Spinal cord (tissue), 10 donors: ENCODE data around the gene DDX50. TPM values are rescaled to one million over a fixed set of nuclear protein-coding genes. Genes with fewer than 3 reads are reported as not detected.
A peak's percentile ranks its signal among the peaks of the same experiment; 100 is the strongest.
"Not testable (repeated sequence)": the region's sequence is repeated elsewhere in the genome, so short reads cannot be mapped to it uniquely, and the experiment has no call there.

Source experiments
- DNase-seq, 6 donors: peaks; one replicate each; pipeline versions ENCODE4 v3.0.0 to v3.0.0-alpha.2; 2013 to 2015; ENCODE audit warnings: low spot score in 6 of 6, low read depth in 4 of 6
- H3K27ac ChIP-seq: one replicate; pipeline ENCODE4 v1.5.1; 2013; ENCODE audit warnings: low read depth, low read length, control low read depth
- H3K27me3 ChIP-seq: one replicate; pipeline ENCODE4 v1.6.1; 2013; ENCODE audit warnings: low read length; ENCODE audit not compliant: control insufficient read depth, insufficient read depth
- H3K36me3 ChIP-seq: one replicate; pipeline ENCODE4 v1.6.1; 2013; ENCODE audit warnings: low read length; ENCODE audit not compliant: control insufficient read depth, insufficient read depth
- H3K4me1 ChIP-seq: one replicate; pipeline ENCODE4 v1.6.1; 2013; ENCODE audit warnings: low read length; ENCODE audit not compliant: control insufficient read depth, insufficient read depth
- H3K4me3 ChIP-seq: one replicate; pipeline ENCODE4 v1.5.1; 2013; ENCODE audit warnings: low read depth, low read length, control low read depth
- H3K9me3 ChIP-seq: one replicate; pipeline ENCODE4 v1.6.1; 2013; ENCODE audit warnings: low read length; ENCODE audit not compliant: control insufficient read depth, insufficient read depth
- WGBS: methylation state at CpG from one replicate; pipeline ENCODE4 v1.1.5; 2013; ENCODE audit warnings: missing lambda C conversion rate; ENCODE audit not compliant: insufficient coverage; 5-methylcytosine and 5-hydroxymethylcytosine counted together
- long read RNA-seq, 4 donors: transcript quantifications; one replicate each; lab custom pipeline, GENCODE V29; 2026
- polyA plus RNA-seq, 2 donors: library from polyadenylated mRNA; unstranded; fragments of 120-200 nt; gene quantifications; one replicate each; pipeline ENCODE4 v1.2.1, GENCODE V29; 2013; ENCODE audit not compliant: insufficient read length in 2 of 2
- total RNA-seq, 2 donors: library from RNA; depleted of rRNA in 1 of 2; stranded (reverse); fragments of 120-200 nt in 1 of 2; fragments of >200 nt in 1 of 2; gene quantifications; one replicate each; pipeline versions ENCODE4 v1.2.3 to v1.2.4, GENCODE V29; 2013 to 2014
- donor health status: healthy.

DDX50 gene, protein sequence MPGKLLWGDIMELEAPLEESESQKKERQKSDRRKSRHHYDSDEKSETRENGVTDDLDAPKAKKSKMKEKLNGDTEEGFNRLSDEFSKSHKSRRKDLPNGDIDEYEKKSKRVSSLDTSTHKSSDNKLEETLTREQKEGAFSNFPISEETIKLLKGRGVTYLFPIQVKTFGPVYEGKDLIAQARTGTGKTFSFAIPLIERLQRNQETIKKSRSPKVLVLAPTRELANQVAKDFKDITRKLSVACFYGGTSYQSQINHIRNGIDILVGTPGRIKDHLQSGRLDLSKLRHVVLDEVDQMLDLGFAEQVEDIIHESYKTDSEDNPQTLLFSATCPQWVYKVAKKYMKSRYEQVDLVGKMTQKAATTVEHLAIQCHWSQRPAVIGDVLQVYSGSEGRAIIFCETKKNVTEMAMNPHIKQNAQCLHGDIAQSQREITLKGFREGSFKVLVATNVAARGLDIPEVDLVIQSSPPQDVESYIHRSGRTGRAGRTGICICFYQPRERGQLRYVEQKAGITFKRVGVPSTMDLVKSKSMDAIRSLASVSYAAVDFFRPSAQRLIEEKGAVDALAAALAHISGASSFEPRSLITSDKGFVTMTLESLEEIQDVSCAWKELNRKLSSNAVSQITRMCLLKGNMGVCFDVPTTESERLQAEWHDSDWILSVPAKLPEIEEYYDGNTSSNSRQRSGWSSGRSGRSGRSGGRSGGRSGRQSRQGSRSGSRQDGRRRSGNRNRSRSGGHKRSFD
- total RNA-seq: 10 to 100 TPM; 45.1 to 51.8 TPM
- polyA plus RNA-seq: 10 to 100 TPM; 32.6 to 34.2 TPM
- long read RNA-seq, donor 1, transcript DDX50-201 (15 exons, 2,538 nt): major isoform, 5 of 5 reads
- long read RNA-seq, donor 1, partial matches to known transcripts: 0 of 5 reads
- long read RNA-seq, donor 1, other reads (novel, unspliced or antisense): 0 of 5 reads
- long read RNA-seq, donor 2, partial matches to known transcripts: 0 of 4 reads
- long read RNA-seq, donor 2, other reads (novel, unspliced or antisense): 0 of 4 reads
- long read RNA-seq, donor 3, partial matches to known transcripts: 0 of 1 reads
- long read RNA-seq, donor 3, other reads (novel, unspliced or antisense): 0 of 1 reads
- long read RNA-seq, donor 4, transcript DDX50-201 (15 exons, 2,538 nt): major isoform, 13 of 34 reads
- long read RNA-seq, donor 4, partial matches to known transcripts: 21 of 34 reads
- long read RNA-seq, donor 4, other reads (novel, unspliced or antisense): 0 of 34 reads

DNA sequence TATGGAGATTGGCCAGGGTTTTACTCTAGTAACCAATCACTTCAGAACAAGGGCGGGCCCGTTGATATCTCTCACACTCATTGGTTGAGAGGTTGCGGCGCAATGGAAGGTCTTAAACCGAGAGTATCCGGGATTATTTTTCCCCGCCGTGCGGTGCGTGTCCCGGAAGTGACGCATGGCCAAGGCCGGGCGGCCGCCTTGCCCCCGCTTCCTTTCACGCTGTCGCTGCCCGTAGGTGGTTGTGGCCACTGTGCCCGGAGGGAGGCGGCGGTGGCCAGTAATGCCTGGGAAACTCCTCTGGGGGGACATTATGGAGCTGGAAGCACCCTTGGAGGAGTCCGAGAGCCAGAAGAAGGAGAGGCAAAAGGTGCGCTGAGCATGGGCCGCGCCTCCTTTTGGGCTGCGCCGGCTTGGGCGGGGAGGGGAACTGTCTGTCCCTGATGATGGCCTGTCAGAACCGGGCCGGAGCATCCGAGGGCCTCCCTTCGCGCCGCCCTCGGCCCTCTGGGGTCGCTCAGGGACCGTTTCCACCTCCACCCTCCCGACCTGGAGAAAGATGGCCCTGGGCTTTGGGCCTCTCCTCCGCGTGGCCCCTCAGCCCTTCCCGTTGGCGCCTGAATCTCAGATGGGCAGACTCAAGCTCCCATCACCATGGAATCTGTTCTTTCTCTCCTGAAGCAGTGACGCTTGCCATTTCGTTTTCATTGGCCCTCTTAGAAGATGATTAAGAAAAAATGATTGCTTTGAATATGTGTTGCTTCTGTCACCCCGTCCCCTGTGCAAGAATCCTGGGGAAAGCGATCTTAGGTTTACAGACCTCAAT lies at the start of gene DDX50:
Gene DDX50, plus strand, starts transcription at position 211 of the 823 bp plus-strand sequence. Its CDS starts 70 bp downstream, at position 281.
- H3K27me3 ChIP-seq: no peaks in the 10 kb centered on the region
- H3K27ac ChIP-seq: peak within 1 kb of the TSS; percentile 92
- under 1% methylated on average over 40 of the region's 47 CpGs for WGBS
- peaks cover 3% of the 10 kb centered on the region for H3K4me1 ChIP-seq
- peak; percentile 98 to 100 (median 99) for DNase-seq
- H3K36me3 ChIP-seq: peaks cover 5% of the 10 kb centered on the region
- H3K9me3 ChIP-seq: no peaks in the 10 kb centered on the region
- peak within 1 kb of the TSS; percentile 93 for H3K4me3 ChIP-seq

DNA sequence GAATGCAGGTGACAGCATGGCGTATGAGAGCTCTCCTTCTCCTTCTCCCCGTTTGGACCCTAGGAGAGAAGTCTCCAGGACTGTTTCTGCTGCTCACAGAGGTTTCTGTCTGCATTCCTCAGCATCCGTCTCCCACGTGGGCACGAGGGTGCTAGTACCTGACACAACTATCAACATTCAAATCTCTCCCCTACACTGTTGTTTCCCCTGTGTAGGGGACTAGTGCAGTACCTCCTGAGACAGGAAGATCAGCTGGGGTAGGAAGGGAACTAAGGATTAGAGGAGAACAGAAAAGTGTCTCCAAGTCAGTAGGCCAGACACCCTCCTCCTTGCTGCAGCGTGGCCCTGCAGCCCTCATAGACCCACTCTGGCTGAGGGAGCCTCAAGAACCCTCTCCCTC lies 44.8 kb upstream of the DDX50 start:
- peaks cover 2% of the 10 kb centered on the region for H3K9me3 ChIP-seq
- DNase-seq: no peak
- 71% methylated on average over 4 of the region's 6 CpGs for WGBS
- no peak overlapping the region for H3K4me3 ChIP-seq
- H3K36me3 ChIP-seq: no peaks in the 10 kb centered on the region
- no peaks in the 10 kb centered on the region for H3K27me3 ChIP-seq
- no peaks in the 10 kb centered on the region for H3K4me1 ChIP-seq
- H3K27ac ChIP-seq: no peak overlapping the region

DNA sequence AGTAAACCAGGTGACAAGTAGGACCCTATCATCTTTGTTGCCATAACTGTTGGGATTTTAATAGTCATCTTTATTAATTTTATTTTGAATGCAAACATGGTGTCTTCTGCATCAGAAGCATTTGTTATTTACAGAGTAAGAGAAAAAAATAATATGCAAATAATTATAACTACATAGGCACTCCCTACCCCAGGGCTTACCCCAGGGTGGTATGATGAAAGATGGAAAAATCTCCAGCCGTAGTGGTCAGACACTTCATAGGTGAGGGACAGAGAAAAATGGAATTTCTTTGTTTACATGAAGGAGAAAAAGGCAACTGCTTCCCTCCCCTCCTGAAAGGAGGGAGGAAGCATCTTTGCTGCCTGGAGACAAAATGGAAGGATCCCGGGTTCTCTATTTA lies 44.1 kb upstream of the DDX50 start:
- no CpG with 5 or more reads among the region's 2 CpGs for WGBS
- Histone ChIP-seq H3K27me3 (no peaks in the 10 kb centered on the region), H3K4me1 (no peaks in the 10 kb centered on the region), H3K4me3 (no peak overlapping the region), H3K9me3 (peaks cover 2% of the 10 kb centered on the region), H3K36me3 (no peaks in the 10 kb centered on the region), H3K27ac (no peak overlapping the region)
- DNase-seq: no peak

DNA sequence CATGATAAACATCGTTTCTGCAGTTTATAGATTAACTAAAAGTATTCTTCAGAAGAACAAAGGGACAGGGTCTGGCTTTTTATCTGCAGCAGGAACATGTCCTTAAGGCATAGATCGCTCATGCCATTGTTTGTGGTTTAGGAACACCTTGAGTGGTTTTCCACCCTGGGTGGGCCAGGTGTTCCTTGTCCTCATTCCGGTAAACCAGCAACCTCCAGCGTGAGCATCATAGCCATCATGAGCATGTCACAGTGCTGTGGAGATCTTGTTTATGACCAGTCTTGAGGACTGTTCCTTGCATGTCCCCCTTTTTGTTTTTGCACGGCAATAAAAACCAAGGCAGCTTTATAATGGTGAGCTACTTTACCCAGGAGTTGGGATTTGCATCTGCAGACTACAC lies 39.9 kb upstream of the DDX50 start:
- Histone ChIP-seq H3K27ac (no peak overlapping the region), H3K9me3 (peaks cover 2% of the 10 kb centered on the region), H3K4me3 (no peak overlapping the region), H3K36me3 (no peaks in the 10 kb centered on the region), H3K4me1 (no peaks in the 10 kb centered on the region), H3K27me3 (no peaks in the 10 kb centered on the region)
- WGBS: 100% methylated on average over 1 of the region's 5 CpGs
- no peak for DNase-seq

DNA sequence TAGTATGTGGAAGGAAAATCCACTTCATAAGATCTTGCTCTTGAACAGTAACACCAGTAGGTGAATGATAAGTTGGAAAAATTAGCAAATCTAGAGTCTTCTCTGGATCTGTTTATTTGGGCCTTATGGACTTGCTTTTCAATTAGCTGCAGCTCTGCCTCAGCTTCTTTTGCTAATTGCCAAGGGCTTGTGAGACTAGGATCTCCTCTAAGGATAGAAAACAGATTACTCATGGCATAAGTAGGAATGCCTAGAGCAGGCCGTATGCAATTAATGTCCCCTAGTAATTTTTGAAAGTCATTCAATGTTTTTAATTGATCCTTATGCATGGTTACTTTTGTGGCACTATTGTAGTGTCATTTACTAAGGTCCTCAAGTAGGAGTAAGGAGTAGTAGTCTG lies 36.5 kb upstream of the DDX50 start:
- Histone ChIP-seq H3K27me3 (no peaks in the 10 kb centered on the region), H3K27ac (no peak overlapping the region), H3K4me1 (peaks cover 6% of the 10 kb centered on the region), H3K4me3 (no peak overlapping the region), H3K9me3 (peaks cover 2% of the 10 kb centered on the region), H3K36me3 (no peaks in the 10 kb centered on the region)
- no CpG with 5 or more reads among the region's 1 CpG for WGBS
- DNase-seq: peak in 1 of 6 donors; percentile 80

DNA sequence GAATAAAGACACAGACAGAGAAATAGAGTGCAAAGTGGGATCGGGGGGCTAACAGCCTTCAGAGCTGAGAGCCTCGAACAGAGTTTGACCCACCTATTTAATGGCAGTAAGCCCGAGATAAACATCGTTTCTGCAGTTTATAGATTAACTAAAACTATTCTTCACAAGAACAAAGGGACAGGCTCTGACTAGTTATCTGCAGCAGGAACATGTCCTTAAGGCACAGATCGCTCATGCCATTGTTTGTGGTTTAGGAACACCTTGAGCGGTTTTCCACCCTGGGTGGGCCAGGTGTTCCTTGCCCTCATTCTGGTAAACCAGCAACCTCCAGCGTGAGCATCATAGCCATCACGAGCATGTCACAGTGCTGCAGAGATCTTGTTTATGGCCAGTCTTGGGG lies 32.9 kb upstream of the DDX50 start:
- 96% methylated on average over 6 of the region's 8 CpGs for WGBS
- not testable (repeated sequence) for H3K36me3 ChIP-seq, H3K27ac ChIP-seq, H3K4me3 ChIP-seq, H3K27me3 ChIP-seq, H3K9me3 ChIP-seq, DNase-seq
- H3K4me1 ChIP-seq: peaks cover 14% of the 10 kb centered on the region

DNA sequence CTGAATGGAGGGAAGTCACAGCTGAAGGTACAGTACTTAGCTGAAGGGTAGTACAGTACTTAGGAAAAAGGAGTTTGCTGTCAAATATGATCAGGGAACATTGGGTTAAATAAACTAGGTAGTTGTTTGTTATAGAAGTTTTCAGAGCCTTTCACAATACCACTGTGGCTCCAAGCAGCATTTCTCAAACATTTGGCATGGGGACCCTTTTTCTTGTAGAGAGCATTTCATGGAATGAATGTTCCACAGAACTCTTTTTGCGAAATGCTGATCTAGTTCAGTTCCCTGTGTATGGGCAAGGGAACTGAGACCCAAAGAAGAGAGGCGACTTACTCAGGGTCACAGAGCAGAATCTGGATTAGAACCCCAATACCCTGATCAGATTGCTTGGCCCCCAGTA lies 31.5 kb upstream of the DDX50 start:
- no peaks in the 10 kb centered on the region for H3K36me3 ChIP-seq
- H3K4me1 ChIP-seq: peaks cover 14% of the 10 kb centered on the region
- no peaks in the 10 kb centered on the region for H3K9me3 ChIP-seq
- no peak overlapping the region for H3K27ac ChIP-seq
- H3K4me3 ChIP-seq: no peak overlapping the region
- H3K27me3 ChIP-seq: no peaks in the 10 kb centered on the region
- WGBS: no CpG with 5 or more reads among the region's 2 CpGs
- DNase-seq: no peak

DNA sequence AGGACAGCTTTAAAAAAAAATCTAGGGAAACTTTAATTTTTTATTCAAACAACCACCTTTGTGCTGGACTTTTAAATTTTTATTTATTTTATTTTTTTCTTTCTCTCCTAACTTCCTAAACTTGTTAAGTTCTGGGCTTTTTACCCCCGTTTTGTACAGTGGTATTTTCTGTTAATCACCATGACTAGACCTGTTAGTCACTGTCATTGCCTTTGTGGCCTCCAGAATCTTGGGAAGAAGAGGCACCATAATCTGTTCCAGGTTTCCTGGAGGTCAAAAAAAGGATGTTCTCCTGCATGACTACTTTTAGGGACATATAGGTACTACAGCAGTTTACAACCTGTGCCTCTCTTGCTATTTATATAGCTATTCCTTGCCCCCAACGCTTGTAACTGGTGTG lies 31.1 kb upstream of the DDX50 start:
- peaks cover 14% of the 10 kb centered on the region for H3K4me1 ChIP-seq
- no peaks in the 10 kb centered on the region for H3K27me3 ChIP-seq
- H3K4me3 ChIP-seq: no peak overlapping the region
- H3K9me3 ChIP-seq: no peaks in the 10 kb centered on the region
- H3K27ac ChIP-seq: no peak overlapping the region
- no peaks in the 10 kb centered on the region for H3K36me3 ChIP-seq
- DNase-seq: no peak
- WGBS: no CpG with 5 or more reads among the region's 2 CpGs
